Fibroblast of peridontal ligament (primary cell): ENCODE results near the gene ZNF318.
A peak's percentile ranks its signal among the peaks of the same experiment; 100 is the strongest.
"Not testable (repeated sequence)": the region's sequence is repeated elsewhere in the genome, so short reads cannot be mapped to it uniquely, and the experiment has no call there.

ENCODE experiments used
- DNase-seq: peaks from one replicate; pipeline ENCODE4 v3.0.0-alpha.2; 2010; ENCODE audit errors: extremely low read depth

The ZNF318 gene

GRCh38 chr6:43339168-43339567 lies 30.3 kb downstream of the ZNF318 start:
- DNase-seq = no peak

- DNase-seq = no peak
Observed at GRCh38 chr6:43338243-43338642, 31.2 kb downstream of the ZNF318 start.

- peak; percentile 2 for DNase-seq
Observed at GRCh38 chr6:43336382-43336781, 33.1 kb downstream of the ZNF318 start.

GRCh38 chr6:43335469-43335868 lies 34.0 kb downstream of the ZNF318 start:
- DNase-seq = no peak

- DNase-seq = peak; percentile 76
Observed at GRCh38 chr6:43334466-43335095, 34.9 kb downstream of the ZNF318 start.

GRCh38 chr6:43331891-43332290 lies 37.6 kb downstream of the ZNF318 start:
- DNase-seq = no peak

- no peak for DNase-seq
Observed at GRCh38 chr6:43331470-43331869, 38.0 kb downstream of the ZNF318 start.

GRCh38 chr6:43328528-43328927 lies 40.9 kb downstream of the ZNF318 start:
- DNase-seq = no peak

GRCh38 chr6:43325876-43326275 lies 43.6 kb downstream of the ZNF318 start:
- no peak for DNase-seq

- no peak for DNase-seq
Observed at GRCh38 chr6:43318011-43318410, 51.4 kb downstream of the ZNF318 start.

GRCh38 chr6:43313813-43314212 lies 55.6 kb downstream of the ZNF318 start:
- no peak for DNase-seq

GRCh38 chr6:43311666-43312065 lies 57.8 kb downstream of the ZNF318 start:
- no peak for DNase-seq

GRCh38 chr6:43310624-43311023 lies 58.8 kb downstream of the ZNF318 start:
- no peak for DNase-seq

GRCh38 chr6:43310134-43310533 lies 59.3 kb downstream of the ZNF318 start:
- DNase-seq = peak; percentile 29

GRCh38 chr6:43308990-43309477 lies 60.4 kb downstream of the ZNF318 start:
- no peak for DNase-seq

GRCh38 chr6:43308101-43308989 lies 61.1 kb downstream of the ZNF318 start, which contains the start of gene CRIP3:
Gene CRIP3 (minus strand): TSS chr6:43308826. CDS start chr6:43308792, 34 bp downstream.
- DNase-seq = peak; percentile 38

- DNase-seq = no peak
Observed at GRCh38 chr6:43307451-43308100, 61.9 kb downstream of the ZNF318 start.

GRCh38 chr6:43306086-43306485 lies 63.4 kb downstream of the ZNF318 start:
- no peak for DNase-seq

- DNase-seq = no peak
Observed at GRCh38 chr6:43304882-43305281, 64.6 kb downstream of the ZNF318 start.

- no peak for DNase-seq
Observed at GRCh38 chr6:43304361-43304760, 65.1 kb downstream of the ZNF318 start.

- no peak for DNase-seq
Observed at GRCh38 chr6:43303751-43304331, 65.6 kb downstream of the ZNF318 start.

GRCh38 chr6:43303006-43303405 lies 66.4 kb downstream of the ZNF318 start:
- DNase-seq = not testable (repeated sequence)
